GM12872 (cell line): ENCODE data around the gene ACTL6B.

ENCODE experiments used
- CTCF ChIP-seq: IDR thresholded peaks from 3 replicates; pipeline ENCODE4 v1.5.1; 2011; ENCODE audit warnings: low read depth, mild to moderate bottlenecking, low read length, moderate library complexity; ENCODE audit not compliant: insufficient read depth

Gene ACTL6B

GRCh38 chr7:100676501-100677306 is 20.5 kb upstream of the ACTL6B start:
- no peak for TF ChIP-seq CTCF

GRCh38 chr7:100675581-100676350 is 19.5 kb upstream of the ACTL6B start:
- no peak for TF ChIP-seq CTCF

- no peak for TF ChIP-seq CTCF
Observed at GRCh38 chr7:100675105-100675451, 18.8 kb upstream of the ACTL6B start.

- TF ChIP-seq CTCF: no peak
Observed at GRCh38 chr7:100674411-100675104, 18.3 kb upstream of the ACTL6B start.

GRCh38 chr7:100673942-100674410 is 17.7 kb upstream of the ACTL6B start:
- no peak for TF ChIP-seq CTCF

GRCh38 chr7:100673302-100673941 is 17.2 kb upstream of the ACTL6B start, which contains the start of gene GNB2:
Gene GNB2 (plus strand): TSS chr7:100673740. CDS start chr7:100676266, 2,526 bp downstream.
- TF ChIP-seq CTCF: no peak
